Measurements from ENCODE around the gene FEV.

The FEV gene

DNA sequence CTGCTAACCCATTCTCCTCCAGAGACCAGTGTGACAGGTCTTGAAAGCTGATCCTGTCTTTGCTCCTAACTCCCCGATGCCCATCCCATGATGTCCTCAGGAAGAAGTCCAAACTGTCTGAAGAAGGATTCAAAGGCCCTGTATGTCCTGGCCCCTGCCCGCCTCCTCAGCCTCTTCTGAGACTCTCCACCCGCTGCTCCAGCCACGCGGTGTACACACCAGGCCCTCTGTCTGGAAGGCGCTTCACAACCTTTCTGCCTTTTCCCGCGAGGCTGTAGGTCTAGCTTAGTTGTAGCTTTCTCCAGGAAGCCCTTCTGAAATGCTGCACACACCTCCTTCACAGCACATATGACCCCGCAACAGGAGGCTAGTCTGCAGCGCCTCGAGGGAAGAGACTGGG lies 31.7 kb upstream of the FEV start:
- DNase-seq: no peak

DNA sequence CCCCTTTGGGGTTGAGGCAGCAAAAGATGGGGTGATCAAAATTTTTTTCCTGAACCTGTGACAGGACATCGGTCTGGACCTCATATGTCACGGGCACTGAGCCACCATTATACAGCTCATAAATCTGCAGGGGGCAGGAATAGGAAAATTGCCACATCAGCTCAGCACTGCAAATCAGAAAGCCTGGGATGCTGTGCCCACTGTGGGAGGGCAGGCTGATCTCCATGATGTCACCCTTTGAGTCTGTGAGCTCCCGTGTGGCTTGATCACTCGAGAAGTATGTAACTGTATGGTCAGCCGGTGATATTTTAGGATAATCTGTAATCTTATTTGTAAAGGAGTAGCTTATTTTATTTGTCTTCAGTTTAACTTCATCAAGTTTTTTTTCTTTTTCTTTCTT lies 25.9 kb upstream of the FEV start:
- DNase-seq: no peak

DNA sequence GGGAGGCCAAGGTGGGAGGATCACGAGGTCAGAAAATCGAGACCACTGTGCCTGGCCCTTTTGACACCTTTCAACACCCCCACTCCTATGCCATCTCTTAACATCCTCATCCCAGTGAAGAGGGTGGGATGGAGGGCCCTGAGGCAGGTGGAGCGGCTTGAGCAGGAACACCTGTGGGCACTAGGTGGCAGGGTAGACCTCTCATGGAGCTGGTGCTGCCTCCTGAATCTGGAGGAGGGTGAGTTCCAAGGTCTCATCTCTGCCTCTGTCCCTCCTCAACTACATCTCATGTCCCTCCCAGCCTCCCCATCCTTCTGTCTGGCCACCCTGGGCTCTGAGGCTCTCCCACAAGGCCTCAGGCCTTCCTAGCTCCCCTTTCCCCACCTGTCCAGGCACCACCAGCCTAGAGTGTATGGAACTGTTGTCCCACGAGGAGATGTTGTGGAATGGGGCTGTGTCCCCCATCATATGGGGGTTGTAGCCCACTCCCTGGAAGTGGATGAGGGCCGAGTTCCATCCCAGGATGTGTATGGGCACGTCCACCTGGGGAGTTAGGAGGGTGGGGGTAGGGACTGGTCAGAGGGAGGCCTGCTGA lies 25.3 kb upstream of the FEV start:
- no peak for DNase-seq

DNA sequence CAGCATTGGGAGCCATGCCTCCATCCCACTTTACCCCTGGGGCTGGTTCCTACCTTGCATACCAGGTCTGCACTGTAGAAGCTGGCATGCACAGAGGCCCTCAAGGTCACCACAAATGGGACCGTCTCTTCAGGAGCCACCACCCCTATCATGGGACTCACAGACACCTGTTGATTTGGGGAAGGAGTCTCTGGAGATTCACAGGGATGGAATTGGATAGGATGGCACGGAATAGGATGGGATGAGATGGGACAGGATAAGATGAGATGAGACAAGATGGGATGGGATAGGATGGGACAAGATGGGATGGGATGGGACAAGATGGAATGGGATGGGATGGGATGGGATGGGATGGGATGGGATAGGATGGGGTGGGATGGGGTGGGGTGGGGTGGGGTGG lies 24.3 kb upstream of the FEV start:
- no peak for DNase-seq

DNA sequence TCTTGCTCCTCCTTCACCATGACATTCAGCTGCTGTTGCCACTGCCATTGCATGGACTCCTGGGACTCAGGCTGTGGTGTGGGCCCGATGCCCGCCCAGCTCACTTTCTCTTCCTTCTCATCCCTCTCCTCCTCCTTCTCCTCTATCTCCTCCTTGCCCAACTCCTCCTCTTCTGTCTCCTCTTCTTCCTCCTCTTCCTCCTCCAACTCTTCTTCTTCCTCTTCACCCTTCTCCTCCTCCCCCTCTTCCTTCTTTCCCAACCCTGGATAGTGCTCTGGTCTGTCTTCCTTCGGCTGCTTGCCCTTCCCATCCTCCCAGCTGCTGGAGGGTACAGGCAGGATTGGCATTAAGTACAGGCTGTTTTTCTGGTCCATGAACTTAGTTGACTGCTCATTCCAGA lies 19.0 kb upstream of the FEV start:
- DNase-seq: no peak

DNA sequence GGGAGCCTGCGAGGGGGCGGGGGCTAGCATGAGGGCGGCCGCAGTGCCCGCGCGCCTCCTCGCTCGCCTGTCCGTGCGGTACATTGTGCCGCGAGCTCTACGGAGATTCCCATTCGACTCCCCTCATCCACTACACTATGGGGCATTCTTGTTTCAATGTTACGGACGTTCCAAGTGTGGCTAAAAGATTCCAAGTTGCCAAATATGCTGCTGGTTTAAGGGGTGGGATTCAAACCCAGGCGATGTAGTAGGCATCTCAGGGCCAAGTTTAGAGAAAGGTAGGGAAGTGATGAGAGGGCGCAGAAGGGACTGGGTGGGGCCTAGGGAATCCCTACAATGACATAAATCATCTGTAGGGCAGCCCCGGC lies 18.3 kb upstream of the FEV start:
- no peak for DNase-seq

DNA sequence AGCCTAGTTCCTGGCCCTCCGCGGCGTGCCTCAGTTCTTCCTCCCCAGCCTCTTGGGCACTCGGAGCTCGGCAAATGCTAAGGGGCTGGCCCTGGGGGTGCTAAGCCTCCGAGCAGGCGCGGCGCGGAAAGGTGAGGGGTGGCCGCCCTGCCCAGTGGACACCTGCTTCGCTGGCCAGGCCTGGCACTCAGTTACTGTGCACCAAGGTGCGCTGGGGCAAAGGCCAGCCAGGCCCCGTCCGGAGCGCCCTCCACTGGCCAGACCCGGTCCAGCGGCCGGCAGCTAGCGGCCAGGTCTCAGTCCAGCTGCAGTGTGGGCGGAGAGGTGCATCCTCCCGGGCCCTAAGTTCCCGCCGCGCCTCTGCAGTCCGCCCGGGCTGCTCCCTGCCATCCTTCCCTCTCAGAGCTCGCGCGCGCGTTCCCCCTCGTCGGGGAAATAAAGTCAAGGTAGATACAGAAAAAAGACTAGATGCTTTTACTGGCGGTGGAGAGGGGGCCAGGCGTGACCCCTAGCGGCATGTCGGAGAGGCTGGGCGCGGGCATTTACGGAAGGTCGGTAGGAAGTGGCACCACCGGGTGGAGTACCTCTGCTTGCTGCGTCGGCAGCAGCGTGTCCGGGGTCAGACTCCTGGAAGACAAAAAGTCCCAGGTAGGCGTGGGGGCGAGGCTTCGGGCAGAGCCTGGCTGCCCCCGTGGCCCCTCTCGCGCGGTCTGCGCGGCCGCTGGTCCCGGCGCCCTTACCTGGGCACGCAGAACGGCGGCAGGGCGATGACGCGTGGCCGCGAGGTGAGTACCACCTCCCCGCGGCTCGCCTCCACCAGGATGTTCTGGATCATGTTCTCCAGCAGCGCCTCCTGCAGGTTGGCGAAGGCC lies 17.6 kb upstream of the FEV start:
- peak in 1 of 2 donors; percentile 34 for DNase-seq

DNA sequence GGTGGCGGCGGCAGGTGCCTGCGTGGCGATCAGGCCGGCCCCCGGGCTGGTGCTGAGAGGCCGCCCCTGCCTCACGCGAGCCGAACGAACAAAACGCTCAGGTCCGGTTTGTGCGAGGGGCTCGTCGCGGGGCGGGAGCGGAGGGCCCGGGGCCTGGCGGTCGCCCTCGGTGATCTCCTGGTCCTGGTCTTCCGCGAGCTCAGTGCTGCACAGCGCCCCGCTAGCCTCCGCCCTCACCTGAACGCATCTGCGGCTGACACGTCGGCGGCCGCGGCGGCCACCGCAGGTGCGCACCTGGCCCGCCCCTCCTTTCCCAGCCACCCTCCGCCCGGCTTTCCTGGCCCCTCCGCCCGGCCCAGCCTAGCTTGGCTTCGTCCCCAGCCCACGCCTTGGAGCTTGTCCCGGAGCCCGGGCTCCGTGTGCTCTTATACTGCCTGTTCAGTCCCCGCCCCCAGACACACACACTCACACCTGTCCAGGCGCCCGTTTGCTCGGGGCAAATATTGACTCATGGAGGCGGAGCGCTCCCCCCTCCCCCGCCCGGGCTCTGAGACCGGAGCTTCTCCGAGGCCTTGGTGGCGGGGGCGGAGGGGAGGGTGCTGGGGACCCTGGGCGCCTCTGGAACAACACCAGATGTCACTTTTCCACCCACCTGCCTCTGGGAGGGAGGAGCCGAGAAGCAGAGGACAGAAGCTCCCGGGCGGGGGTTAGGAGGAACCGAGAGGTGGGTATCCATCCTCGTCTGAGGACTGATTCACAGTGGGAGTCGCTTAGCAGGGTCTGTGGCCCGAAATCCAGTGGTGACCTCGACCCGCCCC lies 16.8 kb upstream of the FEV start:
- DNase-seq: no peak

DNA sequence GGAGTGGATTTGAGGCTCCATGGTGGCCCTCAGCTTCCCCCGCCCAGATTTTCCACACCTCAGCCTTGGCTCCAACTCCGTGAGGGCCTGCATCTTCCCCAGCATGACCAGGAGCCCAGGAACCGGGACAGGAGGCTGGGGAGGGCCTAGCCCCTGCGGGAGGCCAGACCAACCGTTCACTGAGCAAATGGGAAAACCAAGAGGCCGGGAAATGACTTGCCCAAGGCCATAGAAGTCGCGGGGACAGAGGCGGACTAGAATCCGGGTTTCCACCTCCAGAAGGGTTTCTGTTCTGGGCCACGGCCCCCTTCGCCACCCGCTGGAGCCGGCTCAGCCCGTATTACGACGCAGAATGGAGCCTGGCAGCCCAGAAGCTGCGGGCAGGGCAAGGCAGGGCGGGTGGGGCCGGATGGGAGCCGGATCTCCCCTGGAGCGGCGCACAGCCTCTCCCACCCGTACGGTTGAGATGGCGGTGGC lies 16.2 kb upstream of the FEV start:
- DNase-seq: no peak

DNA sequence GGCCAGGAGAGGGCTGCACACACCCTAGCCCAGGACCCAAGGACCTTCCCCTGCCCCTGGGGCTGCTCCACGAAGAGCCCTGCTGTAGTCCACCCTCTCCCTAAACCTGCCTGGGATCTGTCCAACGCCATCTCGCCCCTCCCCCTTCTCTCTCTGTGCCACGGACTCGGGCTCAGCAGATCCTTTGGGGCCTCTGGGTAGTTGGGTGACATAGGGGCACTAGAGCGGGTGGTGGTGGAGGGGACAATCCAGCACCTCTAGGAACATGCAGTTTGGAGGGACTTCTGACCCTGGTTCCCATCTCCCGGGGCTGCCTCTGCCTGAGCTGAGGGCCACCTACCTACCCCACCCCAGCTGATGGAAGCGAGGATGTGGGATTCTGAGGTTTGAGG lies 15.6 kb upstream of the FEV start:
- no peak for DNase-seq

DNA sequence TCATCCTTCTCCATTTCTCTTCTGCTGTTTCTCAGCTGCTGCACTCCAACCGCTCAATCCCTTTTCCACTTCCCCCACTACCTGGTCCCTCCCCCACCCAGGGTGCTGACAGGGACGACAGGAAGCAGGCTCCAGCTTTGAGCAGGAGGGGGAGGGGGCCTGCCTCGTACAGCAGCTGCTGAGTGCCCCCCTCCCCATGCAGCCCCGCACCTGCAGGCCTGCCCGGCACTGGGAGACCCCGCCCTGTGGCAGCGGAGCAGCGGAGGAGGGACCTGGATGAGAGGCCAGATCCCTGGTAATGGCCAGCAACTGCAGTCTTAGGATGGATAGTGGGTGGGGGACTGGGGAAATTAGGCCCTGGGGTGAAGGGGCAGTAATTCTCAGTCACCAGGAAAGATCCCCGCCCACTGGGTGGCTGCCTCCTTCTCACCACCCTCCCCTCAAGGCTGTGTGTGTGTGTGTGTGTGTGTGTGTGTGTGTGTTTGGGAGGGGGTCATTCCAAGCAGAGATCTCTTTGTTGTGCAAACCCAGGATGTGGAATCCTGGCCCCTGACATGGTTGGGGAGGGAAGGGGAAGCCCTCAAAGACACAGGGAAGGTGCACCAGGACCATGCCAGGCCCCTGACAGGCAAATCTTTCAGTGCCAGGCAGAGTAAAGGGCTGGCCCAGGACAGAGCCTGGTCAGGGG lies 15.0 kb upstream of the FEV start:
- no peak for DNase-seq

DNA sequence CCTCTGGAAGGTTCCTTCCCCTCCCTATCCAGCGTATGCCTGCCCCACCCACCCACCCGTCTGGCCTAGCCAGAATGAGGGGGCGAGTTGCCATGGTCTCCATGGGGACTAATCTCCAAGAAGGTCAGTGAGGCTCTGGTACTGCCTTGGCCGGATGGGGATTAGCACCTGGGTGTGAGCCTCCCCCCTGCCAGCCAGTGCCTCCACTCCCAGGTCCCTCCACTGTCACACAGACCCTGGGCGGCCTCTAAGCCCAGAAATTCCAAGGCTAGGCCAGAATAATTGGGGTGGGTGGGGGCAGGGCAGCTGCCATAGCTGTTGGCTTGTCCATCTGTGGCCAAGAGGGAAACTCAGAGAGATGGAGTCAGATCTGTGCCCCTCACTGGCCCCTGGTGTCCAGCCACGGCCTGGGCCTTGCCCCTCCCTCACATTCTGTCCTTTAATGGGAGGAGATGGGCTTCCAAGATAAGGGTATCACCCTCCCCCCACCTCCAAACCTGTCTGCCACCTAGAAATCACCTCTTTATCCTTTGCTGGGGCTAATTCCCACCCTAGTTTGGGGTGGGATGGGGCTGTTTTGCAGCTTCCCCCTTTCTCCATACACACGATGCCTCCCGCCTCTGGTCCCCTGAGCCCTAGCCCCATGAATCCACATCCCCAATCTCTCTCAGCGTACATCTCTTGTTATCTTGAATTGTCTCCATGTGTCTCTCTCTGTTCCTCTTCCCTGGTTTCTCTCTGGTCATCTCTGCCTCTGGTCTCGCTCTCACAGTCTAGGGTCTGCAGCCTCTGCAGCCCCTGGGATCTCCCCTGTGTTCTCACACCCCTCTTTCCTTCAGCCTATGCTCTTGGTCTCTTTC lies 14.3 kb upstream of the FEV start:
- no peak for DNase-seq

DNA sequence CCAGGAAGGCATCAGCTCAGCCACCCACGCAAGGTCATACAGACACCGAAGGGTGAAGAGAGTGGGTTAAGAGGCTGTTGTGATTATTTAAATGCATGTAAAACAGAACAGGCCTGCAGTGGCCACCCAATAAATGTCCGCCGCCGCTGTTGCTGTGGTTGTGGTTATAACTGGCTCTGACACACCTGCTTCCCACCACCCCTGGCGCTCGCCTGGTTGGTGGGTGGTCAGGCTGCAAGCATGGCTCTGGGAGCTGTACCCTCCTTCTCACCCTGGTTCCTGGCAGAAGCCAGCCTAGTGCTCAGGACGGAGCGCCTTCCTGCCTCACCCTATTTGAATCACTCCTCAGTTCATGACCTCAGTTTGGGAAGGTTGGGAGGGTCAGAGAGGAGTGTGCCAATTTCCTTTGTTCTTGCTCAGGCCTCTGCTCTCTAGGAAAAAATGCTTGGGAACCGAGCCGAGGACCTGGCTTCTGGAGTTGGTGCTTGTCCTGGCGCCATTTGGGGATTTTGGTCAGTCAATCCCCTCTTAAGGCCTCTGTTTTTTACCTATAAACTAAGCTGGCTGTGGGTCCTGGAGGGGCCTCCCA lies 13.5 kb upstream of the FEV start:
- no peak for DNase-seq

DNA sequence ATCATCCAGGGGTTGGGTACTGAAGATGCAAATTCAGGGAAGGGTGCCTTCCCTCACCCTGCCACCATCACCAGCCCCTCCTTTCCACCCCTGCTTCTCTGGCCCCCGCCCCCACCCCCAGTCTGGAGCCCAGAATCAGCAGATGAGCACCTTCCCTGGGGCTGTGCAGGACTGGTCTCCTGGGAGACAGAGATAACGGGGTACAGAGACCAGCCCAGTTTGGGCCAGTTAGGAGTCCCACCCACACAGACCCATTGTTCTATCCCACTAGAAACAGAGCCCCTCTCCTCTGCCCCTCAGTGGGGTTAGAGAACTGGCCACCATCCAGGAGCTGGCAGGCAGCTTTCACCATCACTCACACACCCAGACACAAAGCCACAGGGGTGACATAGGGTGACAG lies 12.7 kb upstream of the FEV start:
- no peak for DNase-seq

DNA sequence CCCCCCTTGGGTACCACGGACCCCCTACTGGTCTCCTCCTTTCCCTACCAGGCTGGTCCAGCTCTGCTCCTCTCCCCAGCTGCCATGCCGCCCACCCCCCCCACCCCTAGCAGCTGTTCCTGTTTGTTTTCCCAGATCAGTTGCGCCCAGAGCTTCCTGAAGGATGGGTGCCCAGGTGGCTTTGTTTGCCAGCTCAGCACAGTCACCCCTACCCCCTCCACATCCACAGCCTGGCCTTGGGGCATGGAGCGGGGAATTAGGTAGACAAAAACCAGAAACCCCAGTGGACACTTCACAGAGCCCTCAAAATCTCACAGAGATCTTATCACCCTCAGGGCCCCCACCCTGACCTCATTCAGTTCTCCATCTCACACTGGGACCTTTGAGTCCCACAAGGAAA lies 12.0 kb upstream of the FEV start:
- DNase-seq: no peak

DNA sequence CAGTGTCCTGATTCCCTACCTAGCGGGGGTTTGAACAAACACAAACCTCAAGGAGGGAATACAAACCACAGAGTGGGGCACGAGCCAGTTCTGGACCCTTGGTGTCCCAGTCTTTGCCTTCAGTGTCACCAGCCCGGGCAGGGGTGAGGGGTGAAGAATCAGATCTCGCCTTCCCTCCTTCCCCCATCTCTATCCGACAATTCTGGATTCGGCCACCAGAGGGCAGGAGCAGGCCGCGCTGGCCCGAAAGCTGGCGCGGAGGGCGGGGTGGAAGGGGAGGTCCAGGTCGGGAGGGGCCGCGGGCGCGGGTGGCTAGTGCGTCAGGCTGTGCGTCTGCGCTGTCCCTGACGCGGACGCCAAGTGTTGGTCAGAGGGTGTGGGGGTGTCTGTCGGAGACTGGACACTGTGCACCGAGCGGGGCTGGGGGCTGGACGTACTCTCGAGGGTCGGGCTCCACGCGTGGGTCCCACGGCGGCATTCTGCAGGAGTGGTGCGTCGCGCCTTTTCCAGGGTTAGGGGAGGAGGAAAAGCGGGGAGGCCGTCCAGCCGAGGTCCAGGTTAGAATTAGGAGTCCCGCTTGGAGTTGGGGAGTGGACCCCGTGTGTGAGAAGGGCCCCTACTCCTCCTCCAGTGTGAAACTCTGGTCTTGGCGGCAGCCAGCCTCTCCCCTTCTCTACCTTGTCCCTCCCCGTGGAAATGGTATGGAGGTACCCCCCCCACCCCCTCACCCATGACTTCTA lies 11.2 kb upstream of the FEV start:
- peak; percentile 72 to 81 for DNase-seq

DNA sequence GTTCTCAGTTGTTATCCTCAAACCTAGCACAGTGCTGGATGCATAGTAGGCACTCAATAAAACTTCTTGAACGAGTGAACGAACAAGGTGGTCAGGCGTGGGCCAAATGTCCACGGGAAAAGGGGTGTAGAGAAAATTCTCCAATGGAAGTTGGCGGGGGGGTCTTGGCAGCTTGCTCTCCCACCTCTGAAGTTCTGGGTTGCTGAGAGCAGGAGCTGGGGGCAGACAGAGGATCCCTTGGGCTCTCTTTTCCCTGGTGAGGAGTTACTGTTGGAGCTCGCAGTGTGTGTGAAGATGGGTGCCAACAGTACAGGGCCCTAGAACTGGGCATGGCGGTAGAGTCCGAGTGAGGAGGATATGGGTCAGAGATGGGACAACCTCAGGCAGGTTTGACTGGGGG lies 10.6 kb upstream of the FEV start:
- DNase-seq: no peak

DNA sequence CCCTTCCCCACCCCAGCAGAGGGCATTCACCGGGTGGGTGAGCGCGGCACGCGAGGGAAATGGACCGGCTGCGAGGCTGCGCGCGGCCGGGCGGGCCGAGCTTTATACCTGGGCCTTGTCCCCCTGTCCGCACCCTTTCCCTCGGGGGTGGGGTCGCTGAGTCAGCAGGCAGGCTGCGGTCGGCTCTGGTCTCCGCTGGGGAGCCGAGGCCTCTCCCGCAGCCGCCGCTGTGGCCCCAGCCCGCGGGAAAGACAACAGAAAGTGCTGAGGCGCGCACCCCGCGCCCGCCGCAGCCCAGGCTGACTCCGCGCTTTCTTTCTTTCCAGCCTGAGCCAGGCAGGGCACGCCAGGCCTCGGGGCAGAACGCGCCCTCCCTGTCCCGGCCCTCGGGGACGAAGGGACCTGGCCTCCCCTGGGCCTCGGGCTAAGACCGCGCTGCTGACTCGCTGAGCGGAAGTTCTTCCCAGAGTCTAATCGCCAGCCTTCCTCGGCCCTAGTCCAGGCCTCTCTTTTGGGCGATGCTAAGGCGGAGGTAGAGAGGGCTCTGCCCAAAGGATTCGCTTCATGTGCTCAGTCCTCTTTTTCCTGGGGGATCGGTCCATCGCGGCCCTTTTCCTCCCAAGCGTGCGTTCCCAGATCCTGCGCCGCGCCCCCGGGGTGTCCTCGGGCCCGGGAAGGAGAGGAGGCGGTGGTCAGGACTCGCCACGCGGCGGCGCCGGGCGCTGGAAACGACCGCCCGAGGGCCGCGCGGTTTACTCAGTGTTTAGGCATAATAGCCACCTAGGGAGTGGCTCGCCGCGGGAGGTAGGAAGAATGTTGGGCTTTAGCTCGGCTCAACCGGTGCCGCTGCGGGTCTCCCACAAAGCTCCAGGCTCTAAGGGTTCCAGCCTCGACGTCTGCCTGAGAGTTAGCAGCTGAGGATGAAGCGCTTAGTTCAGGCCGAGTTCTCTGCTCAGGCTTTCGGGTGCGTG lies 8.6 kb upstream of the FEV start, which contains the start of gene CRYBA2:
Gene CRYBA2, minus strand, starts transcription at position 78 of the 971 bp plus-strand sequence. CDS start 246 bp downstream, outside the sequence.
- DNase-seq: no peak

DNA sequence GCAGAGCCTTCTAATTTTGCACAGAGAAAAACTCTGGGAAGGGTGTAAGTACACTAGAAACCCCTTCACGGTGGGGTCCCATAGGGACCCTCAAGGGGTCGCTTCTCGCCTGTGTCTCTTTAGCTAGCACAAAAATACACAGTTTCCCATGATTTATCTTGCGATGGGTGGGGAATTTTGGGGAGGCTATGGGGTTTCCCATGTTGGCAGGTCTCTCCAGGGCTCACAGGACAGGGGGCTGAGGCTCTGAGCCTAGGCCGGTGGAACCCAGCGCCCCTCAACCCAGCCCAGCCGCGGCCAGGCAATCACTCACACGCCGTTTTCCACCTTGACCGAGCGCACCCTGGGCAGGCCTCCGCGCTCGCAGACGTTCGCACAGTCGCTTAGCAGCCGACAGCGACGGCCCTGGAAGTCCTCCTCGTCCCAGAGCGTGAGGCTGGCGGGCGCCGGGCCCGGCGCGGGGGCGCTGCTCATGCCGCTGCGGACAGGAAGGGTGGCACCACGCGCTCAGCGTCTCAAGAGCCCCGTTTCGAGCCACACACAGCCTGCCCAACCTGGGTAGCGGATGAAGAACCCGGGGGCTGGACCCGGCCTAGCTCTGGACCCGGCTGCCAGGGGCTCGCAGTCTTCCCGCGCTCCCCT lies 7.8 kb upstream of the FEV start:
- no peak for DNase-seq

Data from CD4-positive, alpha-beta T cell treated with Interleukin-1 beta for 1 hour (primary cell).